Measurements from ENCODE around the gene PRDM11. TPM values are rescaled to one million over a fixed set of nuclear protein-coding genes. Genes with fewer than 3 reads are reported as not detected.

PRDM11 gene
- total RNA-seq, 1 donor from 2014 or later = 60.2 TPM

GRCh38 chr11:45211732-45212131, 65.3 kb downstream of the PRDM11 start:
- peak overlapping the region; percentile 28 for H3K27ac Mint-ChIP-seq
- no peak for TF ChIP-seq CTCF (IDR thresholded peaks at IDR 0.05; ENCODE audit: unreplicated experiment)
- no peak for DNase-seq (ENCODE audit: low spot score in 2 of 2, unreplicated experiment in 2 of 2)
- H3K4me3 Mint-ChIP-seq = no peak overlapping the region
- no peaks in the 10 kb centered on the region for H3K27me3 Mint-ChIP-seq (ENCODE audit: low read depth)
- H3K9me3 Mint-ChIP-seq = no peaks in the 10 kb centered on the region
- peaks cover 15% of the 10 kb centered on the region for H3K4me1 Mint-ChIP-seq
- H3K36me3 Mint-ChIP-seq = peaks cover 17% of the 10 kb centered on the region

GRCh38 chr11:45212566-45213315, 66.3 kb downstream of the PRDM11 start:
- Mint-ChIP-seq H3K4me3 (no peak overlapping the region), H3K27me3 (ENCODE audit: low read depth) (no peaks in the 10 kb centered on the region), H3K4me1 (peaks cover 19% of the 10 kb centered on the region), H3K36me3 (peaks cover 17% of the 10 kb centered on the region), H3K9me3 (no peaks in the 10 kb centered on the region), H3K27ac (no peak overlapping the region)
- no peak for TF ChIP-seq CTCF (IDR thresholded peaks at IDR 0.05; ENCODE audit: unreplicated experiment)
- DNase-seq (ENCODE audit: low spot score in 2 of 2, unreplicated experiment in 2 of 2) = no peak

GRCh38 chr11:45213316-45213665, 66.9 kb downstream of the PRDM11 start:
- no peak for DNase-seq (ENCODE audit: low spot score in 2 of 2, unreplicated experiment in 2 of 2)
- Mint-ChIP-seq H3K36me3 (peaks cover 17% of the 10 kb centered on the region), H3K9me3 (no peaks in the 10 kb centered on the region), H3K27ac (no peak overlapping the region), H3K4me3 (no peak overlapping the region), H3K27me3 (ENCODE audit: low read depth) (no peaks in the 10 kb centered on the region), H3K4me1 (peaks cover 21% of the 10 kb centered on the region)
- TF ChIP-seq CTCF (IDR thresholded peaks at IDR 0.05; ENCODE audit: unreplicated experiment) = no peak

GRCh38 chr11:45213717-45214116, 67.3 kb downstream of the PRDM11 start:
- Mint-ChIP-seq H3K27me3 (ENCODE audit: low read depth) (no peaks in the 10 kb centered on the region), H3K4me1 (peaks cover 21% of the 10 kb centered on the region), H3K36me3 (peaks cover 17% of the 10 kb centered on the region)

GRCh38 chr11:45215098-45215865, 68.8 kb downstream of the PRDM11 start:
- Mint-ChIP-seq H3K27ac (no peak overlapping the region), H3K27me3 (ENCODE audit: low read depth) (no peaks in the 10 kb centered on the region), H3K4me1 (peaks cover 9% of the 10 kb centered on the region), H3K9me3 (no peaks in the 10 kb centered on the region), H3K36me3 (peaks cover 25% of the 10 kb centered on the region), H3K4me3 (no peak overlapping the region)
- TF ChIP-seq CTCF (IDR thresholded peaks at IDR 0.05; ENCODE audit: unreplicated experiment) = no peak
- DNase-seq (ENCODE audit: low spot score in 2 of 2, unreplicated experiment in 2 of 2) = no peak

More at GRCh38 chr11:45213717-45214116, 67.3 kb downstream of the PRDM11 start:
- DNase-seq (ENCODE audit: low spot score in 2 of 2, unreplicated experiment in 2 of 2) = no peak
- H3K4me3 Mint-ChIP-seq = no peak overlapping the region
- TF ChIP-seq CTCF (IDR thresholded peaks at IDR 0.05; ENCODE audit: unreplicated experiment) = no peak
- no peaks in the 10 kb centered on the region for H3K9me3 Mint-ChIP-seq
- no peak overlapping the region for H3K27ac Mint-ChIP-seq
